WTC11 (cell line): ENCODE data around the gene ECI1.

Experiments
- CREB1 ChIP-seq: sonication (generic); formaldehyde crosslinking; IDR thresholded peaks from 2 replicates; pipeline ENCODE4 v1.8.0; 2023; ENCODE audit warnings: mild to moderate bottlenecking, missing genetic modification reagents
- CREM ChIP-seq: sonication (generic); formaldehyde crosslinking; IDR thresholded peaks from 2 replicates; pipeline ENCODE4 v1.8.1; 2022; ENCODE audit warnings: mild to moderate bottlenecking, missing genetic modification reagents, moderate library complexity
- ESRRA ChIP-seq: sonication (generic); formaldehyde crosslinking; IDR thresholded peaks from 2 replicates; pipeline ENCODE4 v1.8.1; 2022; ENCODE audit warnings: mild to moderate bottlenecking, missing genetic modification reagents, borderline replicate concordance
- JUN ChIP-seq: sonication (generic); formaldehyde crosslinking; IDR thresholded peaks from 2 replicates; pipeline ENCODE4 v1.8.0; 2023; ENCODE audit warnings: mild to moderate bottlenecking, missing genetic modification reagents
- MAX ChIP-seq: sonication (generic); formaldehyde crosslinking; IDR thresholded peaks from 2 replicates; pipeline ENCODE4 v1.8.0; 2022; ENCODE audit warnings: mild to moderate bottlenecking, missing genetic modification reagents
- NFE2L1 ChIP-seq: sonication (generic); formaldehyde crosslinking; IDR thresholded peaks from 2 replicates; pipeline ENCODE4 v1.8.1; 2023; ENCODE audit warnings: missing genetic modification reagents
- SP1 ChIP-seq: sonication (generic); formaldehyde crosslinking; conservative IDR thresholded peaks from 2 replicates; pipeline ENCODE4 v1.8.1; 2022; ENCODE audit warnings: missing genetic modification reagents
- ZNF138 ChIP-seq: sonication (generic); formaldehyde crosslinking; conservative IDR thresholded peaks from 2 replicates; pipeline ENCODE4 v1.8.1; 2022; ENCODE audit warnings: mild to moderate bottlenecking, moderate library complexity, missing genetic modification reagents
- ZNF232 ChIP-seq: sonication (generic); formaldehyde crosslinking; IDR thresholded peaks from 2 replicates; pipeline ENCODE4 v1.8.0; 2022; ENCODE audit warnings: mild to moderate bottlenecking, missing genetic modification reagents
- TF ChIP-seq, protein P1 (sequence below): sonication (generic); formaldehyde crosslinking; IDR thresholded peaks from 2 replicates; pipeline ENCODE4 v1.8.1; 2023; ENCODE audit warnings: mild to moderate bottlenecking, missing genetic modification reagents, borderline replicate concordance
- TF ChIP-seq, protein P2 (sequence below): fragments of 200-600 bp; IDR thresholded peaks from 2 replicates; pipeline ENCODE4 v1.8.0; 2022; ENCODE audit warnings: antibody characterized with exemption
- TF ChIP-seq, protein P3 (sequence below): sonication (generic); formaldehyde crosslinking; IDR thresholded peaks from 2 replicates; pipeline ENCODE4 v1.8.1; 2023; ENCODE audit warnings: mild to moderate bottlenecking, missing genetic modification reagents, moderate library complexity

- TF ChIP-seq, protein P1, sequence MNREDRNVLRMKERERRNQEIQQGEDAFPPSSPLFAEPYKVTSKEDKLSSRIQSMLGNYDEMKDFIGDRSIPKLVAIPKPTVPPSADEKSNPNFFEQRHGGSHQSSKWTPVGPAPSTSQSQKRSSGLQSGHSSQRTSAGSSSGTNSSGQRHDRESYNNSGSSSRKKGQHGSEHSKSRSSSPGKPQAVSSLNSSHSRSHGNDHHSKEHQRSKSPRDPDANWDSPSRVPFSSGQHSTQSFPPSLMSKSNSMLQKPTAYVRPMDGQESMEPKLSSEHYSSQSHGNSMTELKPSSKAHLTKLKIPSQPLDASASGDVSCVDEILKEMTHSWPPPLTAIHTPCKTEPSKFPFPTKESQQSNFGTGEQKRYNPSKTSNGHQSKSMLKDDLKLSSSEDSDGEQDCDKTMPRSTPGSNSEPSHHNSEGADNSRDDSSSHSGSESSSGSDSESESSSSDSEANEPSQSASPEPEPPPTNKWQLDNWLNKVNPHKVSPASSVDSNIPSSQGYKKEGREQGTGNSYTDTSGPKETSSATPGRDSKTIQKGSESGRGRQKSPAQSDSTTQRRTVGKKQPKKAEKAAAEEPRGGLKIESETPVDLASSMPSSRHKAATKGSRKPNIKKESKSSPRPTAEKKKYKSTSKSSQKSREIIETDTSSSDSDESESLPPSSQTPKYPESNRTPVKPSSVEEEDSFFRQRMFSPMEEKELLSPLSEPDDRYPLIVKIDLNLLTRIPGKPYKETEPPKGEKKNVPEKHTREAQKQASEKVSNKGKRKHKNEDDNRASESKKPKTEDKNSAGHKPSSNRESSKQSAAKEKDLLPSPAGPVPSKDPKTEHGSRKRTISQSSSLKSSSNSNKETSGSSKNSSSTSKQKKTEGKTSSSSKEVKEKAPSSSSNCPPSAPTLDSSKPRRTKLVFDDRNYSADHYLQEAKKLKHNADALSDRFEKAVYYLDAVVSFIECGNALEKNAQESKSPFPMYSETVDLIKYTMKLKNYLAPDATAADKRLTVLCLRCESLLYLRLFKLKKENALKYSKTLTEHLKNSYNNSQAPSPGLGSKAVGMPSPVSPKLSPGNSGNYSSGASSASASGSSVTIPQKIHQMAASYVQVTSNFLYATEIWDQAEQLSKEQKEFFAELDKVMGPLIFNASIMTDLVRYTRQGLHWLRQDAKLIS (CRISPR knock-in tag), result no peak
- TF ChIP-seq, protein P2, sequence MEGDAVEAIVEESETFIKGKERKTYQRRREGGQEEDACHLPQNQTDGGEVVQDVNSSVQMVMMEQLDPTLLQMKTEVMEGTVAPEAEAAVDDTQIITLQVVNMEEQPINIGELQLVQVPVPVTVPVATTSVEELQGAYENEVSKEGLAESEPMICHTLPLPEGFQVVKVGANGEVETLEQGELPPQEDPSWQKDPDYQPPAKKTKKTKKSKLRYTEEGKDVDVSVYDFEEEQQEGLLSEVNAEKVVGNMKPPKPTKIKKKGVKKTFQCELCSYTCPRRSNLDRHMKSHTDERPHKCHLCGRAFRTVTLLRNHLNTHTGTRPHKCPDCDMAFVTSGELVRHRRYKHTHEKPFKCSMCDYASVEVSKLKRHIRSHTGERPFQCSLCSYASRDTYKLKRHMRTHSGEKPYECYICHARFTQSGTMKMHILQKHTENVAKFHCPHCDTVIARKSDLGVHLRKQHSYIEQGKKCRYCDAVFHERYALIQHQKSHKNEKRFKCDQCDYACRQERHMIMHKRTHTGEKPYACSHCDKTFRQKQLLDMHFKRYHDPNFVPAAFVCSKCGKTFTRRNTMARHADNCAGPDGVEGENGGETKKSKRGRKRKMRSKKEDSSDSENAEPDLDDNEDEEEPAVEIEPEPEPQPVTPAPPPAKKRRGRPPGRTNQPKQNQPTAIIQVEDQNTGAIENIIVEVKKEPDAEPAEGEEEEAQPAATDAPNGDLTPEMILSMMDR, result no peak
- no peak for TF ChIP-seq CREM (CRISPR knock-in tag)
- TF ChIP-seq MAX (CRISPR knock-in tag), result no peak
- TF ChIP-seq CREB1, result no peak
- TF ChIP-seq ZNF232 (CRISPR knock-in tag), result no peak
- no peak for TF ChIP-seq ESRRA (CRISPR knock-in tag)
- TF ChIP-seq ZNF138 (CRISPR knock-in tag), result no peak
- no peak for TF ChIP-seq SP1 (CRISPR knock-in tag)
- TF ChIP-seq, protein P3, sequence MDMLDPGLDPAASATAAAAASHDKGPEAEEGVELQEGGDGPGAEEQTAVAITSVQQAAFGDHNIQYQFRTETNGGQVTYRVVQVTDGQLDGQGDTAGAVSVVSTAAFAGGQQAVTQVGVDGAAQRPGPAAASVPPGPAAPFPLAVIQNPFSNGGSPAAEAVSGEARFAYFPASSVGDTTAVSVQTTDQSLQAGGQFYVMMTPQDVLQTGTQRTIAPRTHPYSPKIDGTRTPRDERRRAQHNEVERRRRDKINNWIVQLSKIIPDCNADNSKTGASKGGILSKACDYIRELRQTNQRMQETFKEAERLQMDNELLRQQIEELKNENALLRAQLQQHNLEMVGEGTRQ (CRISPR knock-in tag), result no peak
- TF ChIP-seq NFE2L1, result no peak
- TF ChIP-seq JUN (CRISPR knock-in tag), result no peak
Measured at GRCh38 chr16:2199095-2199494, 52.3 kb downstream of the ECI1 start.
